D721Med (cell line): ENCODE data around the gene KIAA0319L.

ENCODE experiments used
- DNase-seq: peaks from one replicate; pipeline ENCODE4 v3.0.0; 2011; ENCODE audit warnings: low spot score; ENCODE audit not compliant: insufficient read length
- FAIRE-seq: peaks from 2 replicates; lab custom pipeline; 2011; peaks lifted over from hg19 to GRCh38; lab: Jason Lieb, UNC
- CTCF ChIP-seq: IDR thresholded peaks from 2 replicates; pipeline ENCODE4 v1.5.1; 2012; ENCODE audit warnings: mild to moderate bottlenecking, control low read depth; ENCODE audit not compliant: insufficient read depth; ENCODE audit errors: missing control alignments

Gene KIAA0319L

GRCh38 chr1:35560256-35561225 lies 3.3 kb upstream of the KIAA0319L start:
- TF ChIP-seq CTCF, result no peak
- FAIRE-seq, result no peak
- DNase-seq, result no peak

GRCh38 chr1:35559317-35559944 lies 2.2 kb upstream of the KIAA0319L start:
- FAIRE-seq, result no peak
- no peak for TF ChIP-seq CTCF
- DNase-seq, result no peak

GRCh38 chr1:35558374-35559316 lies 1.4 kb upstream of the KIAA0319L start:
- FAIRE-seq (no peak), DNase-seq (no peak)
- TF ChIP-seq CTCF, result no peak

GRCh38 chr1:35557611-35558373 lies 589 bp upstream of the KIAA0319L start, which contains the start of gene NCDN:
Gene NCDN (plus strand): TSS chr1:35557799. CDS start chr1:35558191, 392 bp downstream.
- no peak for TF ChIP-seq CTCF
- DNase-seq (peak; percentile 79), FAIRE-seq (no peak)

- TF ChIP-seq CTCF, result no peak
- FAIRE-seq (no peak), DNase-seq (no peak)
Measured at GRCh38 chr1:35556484-35557117, 602 bp downstream of the KIAA0319L start.
